Hepatocyte (in vitro differentiated cells): ENCODE data around the gene ZNF532.

Experiments used
- EZH2 ChIP-seq: fragments of 200-600 bp; sonication (generic); IDR thresholded peaks from 2 replicates; pipeline ENCODE4 v1.6.1; 2016; ENCODE audit warnings: antibody characterized with exemption, mild to moderate bottlenecking, borderline replicate concordance
- EZH2phosphoT487 ChIP-seq: fragments of 200-600 bp; sonication (generic); IDR thresholded peaks from one replicate; pipeline ENCODE4 v1.6.1; 2018; ENCODE audit warnings: antibody characterized with exemption, mild to moderate bottlenecking, low read depth, moderate library complexity; ENCODE audit not compliant: unreplicated experiment, severe bottlenecking
- TF ChIP-seq, protein P1 (sequence below): fragments of 200-600 bp; sonication (generic); IDR thresholded peaks from 2 replicates; pipeline ENCODE4 v1.5.1; 2016; ENCODE audit warnings: antibody characterized with exemption, mild to moderate bottlenecking; ENCODE audit not compliant: poor library complexity

DNA sequence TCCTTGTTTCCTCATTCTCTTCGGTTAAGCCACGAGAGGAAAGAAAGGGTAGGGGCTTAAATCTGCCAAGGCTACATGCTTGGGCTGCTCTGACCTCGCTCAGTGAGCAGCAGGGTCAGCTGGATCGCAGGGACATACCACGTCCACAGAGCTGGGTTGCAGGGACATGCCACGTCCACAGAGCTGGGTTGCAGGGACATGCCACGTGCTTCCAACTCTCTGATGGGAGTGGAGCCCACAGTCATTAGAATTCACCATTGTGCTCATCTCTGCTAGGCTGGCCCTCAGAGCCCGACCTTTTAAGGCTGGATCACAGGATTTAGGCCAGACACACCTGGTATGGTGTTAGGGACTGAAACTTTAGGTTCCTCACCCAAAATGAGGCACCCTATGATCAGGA, 167.6 kb downstream of the ZNF532 start:
- TF ChIP-seq EZH2phosphoT487, result no peak
- TF ChIP-seq EZH2, result no peak
- TF ChIP-seq, protein P1, sequence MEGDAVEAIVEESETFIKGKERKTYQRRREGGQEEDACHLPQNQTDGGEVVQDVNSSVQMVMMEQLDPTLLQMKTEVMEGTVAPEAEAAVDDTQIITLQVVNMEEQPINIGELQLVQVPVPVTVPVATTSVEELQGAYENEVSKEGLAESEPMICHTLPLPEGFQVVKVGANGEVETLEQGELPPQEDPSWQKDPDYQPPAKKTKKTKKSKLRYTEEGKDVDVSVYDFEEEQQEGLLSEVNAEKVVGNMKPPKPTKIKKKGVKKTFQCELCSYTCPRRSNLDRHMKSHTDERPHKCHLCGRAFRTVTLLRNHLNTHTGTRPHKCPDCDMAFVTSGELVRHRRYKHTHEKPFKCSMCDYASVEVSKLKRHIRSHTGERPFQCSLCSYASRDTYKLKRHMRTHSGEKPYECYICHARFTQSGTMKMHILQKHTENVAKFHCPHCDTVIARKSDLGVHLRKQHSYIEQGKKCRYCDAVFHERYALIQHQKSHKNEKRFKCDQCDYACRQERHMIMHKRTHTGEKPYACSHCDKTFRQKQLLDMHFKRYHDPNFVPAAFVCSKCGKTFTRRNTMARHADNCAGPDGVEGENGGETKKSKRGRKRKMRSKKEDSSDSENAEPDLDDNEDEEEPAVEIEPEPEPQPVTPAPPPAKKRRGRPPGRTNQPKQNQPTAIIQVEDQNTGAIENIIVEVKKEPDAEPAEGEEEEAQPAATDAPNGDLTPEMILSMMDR, result no peak
